COLO668 (cell line): ENCODE data around the gene TMEM132D.

Experiments used
- DNase-seq: peaks from one replicate; lab custom pipeline; 2025; ENCODE audit not compliant: unreplicated experiment; lab: John Stamatoyannopoulos, UW

TMEM132D gene

GRCh38 chr12:129605666-129606065, 298.2 kb downstream of the TMEM132D start:
- DNase-seq, result no peak

- DNase-seq, result no peak
Measured at GRCh38 chr12:129604506-129604905, 299.3 kb downstream of the TMEM132D start.

- no peak for DNase-seq
Measured at GRCh38 chr12:129599406-129599805, 304.4 kb downstream of the TMEM132D start.

- DNase-seq, result no peak
Measured at GRCh38 chr12:129594098-129594497, 309.7 kb downstream of the TMEM132D start.

- DNase-seq, result no peak
Measured at GRCh38 chr12:129592449-129592848, 311.4 kb downstream of the TMEM132D start.

- DNase-seq, result no peak
Measured at GRCh38 chr12:129589503-129589902, 314.3 kb downstream of the TMEM132D start.

GRCh38 chr12:129588142-129588541, 315.7 kb downstream of the TMEM132D start:
- DNase-seq, result no peak

GRCh38 chr12:129585296-129585695, 318.5 kb downstream of the TMEM132D start:
- no peak for DNase-seq

- DNase-seq, result no peak
Measured at GRCh38 chr12:129579879-129580278, 323.9 kb downstream of the TMEM132D start.

- no peak for DNase-seq
Measured at GRCh38 chr12:129571901-129572494, 331.8 kb downstream of the TMEM132D start.

GRCh38 chr12:129570796-129571400, 332.9 kb downstream of the TMEM132D start:
- peak; percentile 15 for DNase-seq

- no peak for DNase-seq
Measured at GRCh38 chr12:129566800-129567199, 337.0 kb downstream of the TMEM132D start.

GRCh38 chr12:129564768-129565167, 339.1 kb downstream of the TMEM132D start:
- no peak for DNase-seq

- no peak for DNase-seq
Measured at GRCh38 chr12:129563266-129563665, 340.6 kb downstream of the TMEM132D start.

GRCh38 chr12:129561304-129561703, 342.5 kb downstream of the TMEM132D start:
- no peak for DNase-seq

GRCh38 chr12:129559776-129560175, 344.0 kb downstream of the TMEM132D start:
- DNase-seq, result no peak

- DNase-seq, result no peak
Measured at GRCh38 chr12:129558036-129558435, 345.8 kb downstream of the TMEM132D start.

- peak; percentile 4 for DNase-seq
Measured at GRCh38 chr12:129556082-129556481, 347.7 kb downstream of the TMEM132D start.

GRCh38 chr12:129552996-129553750, 350.7 kb downstream of the TMEM132D start:
- no peak for DNase-seq

GRCh38 chr12:129551441-129551840, 352.4 kb downstream of the TMEM132D start:
- no peak for DNase-seq

GRCh38 chr12:129550353-129550752, 353.5 kb downstream of the TMEM132D start:
- DNase-seq, result peak; percentile 63

- no peak for DNase-seq
Measured at GRCh38 chr12:129549656-129550055, 354.2 kb downstream of the TMEM132D start.
